Raji (cell line): ENCODE data around the gene GCAT.

Source experiments
- POLR2A ChIP-seq: IDR thresholded peaks from 2 replicates; pipeline ENCODE4 v1.6.1; 2011; ENCODE audit warnings: low read depth, low read length, control low read depth; ENCODE audit not compliant: insufficient read depth

GCAT gene

DNA sequence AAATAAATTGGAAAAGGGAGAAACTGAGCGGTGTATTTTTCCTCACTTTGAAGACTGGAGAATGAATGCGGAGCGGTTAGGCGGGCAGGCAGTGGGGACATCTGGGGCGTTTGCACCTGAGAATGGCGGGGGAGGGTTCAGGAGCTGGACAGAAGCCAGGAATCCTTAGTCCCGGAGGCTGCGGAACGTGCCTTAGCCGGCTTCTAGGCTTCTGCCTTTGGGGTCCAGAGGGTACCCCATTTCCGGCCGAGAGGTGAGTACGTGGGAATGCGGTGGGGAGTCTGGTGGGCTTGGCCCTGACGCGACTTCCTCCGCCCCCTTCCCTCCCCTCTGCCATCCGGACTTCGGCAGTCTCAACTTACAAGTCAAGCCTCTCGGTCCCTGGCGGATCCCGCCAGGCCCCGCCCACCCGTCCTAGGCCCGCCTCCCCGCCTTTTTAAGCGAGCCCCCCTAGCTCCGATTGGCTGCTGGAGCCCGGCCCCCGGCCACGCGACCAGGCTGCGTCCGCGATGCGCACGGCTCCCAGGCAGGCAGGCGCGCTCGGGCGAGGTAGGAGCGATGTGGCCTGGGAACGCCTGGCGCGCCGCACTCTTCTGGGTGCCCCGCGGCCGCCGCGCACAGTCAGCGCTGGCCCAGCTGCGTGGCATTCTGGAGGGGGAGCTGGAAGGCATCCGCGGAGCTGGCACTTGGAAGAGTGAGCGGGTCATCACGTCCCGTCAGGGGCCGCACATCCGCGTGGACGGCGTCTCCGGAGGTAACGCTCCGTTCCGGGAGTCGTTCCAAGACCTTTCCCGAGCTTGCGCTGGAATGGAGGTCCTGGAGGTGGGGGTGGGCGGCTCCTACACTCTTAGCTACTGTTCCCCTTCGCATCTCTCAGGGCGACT lies at the start of gene GCAT:
GCAT (plus strand) TSS at position 525 of the 884 bp plus-strand sequence; CDS start at position 559, 34 bp downstream.
- peak; percentile 76 for TF ChIP-seq POLR2A

DNA sequence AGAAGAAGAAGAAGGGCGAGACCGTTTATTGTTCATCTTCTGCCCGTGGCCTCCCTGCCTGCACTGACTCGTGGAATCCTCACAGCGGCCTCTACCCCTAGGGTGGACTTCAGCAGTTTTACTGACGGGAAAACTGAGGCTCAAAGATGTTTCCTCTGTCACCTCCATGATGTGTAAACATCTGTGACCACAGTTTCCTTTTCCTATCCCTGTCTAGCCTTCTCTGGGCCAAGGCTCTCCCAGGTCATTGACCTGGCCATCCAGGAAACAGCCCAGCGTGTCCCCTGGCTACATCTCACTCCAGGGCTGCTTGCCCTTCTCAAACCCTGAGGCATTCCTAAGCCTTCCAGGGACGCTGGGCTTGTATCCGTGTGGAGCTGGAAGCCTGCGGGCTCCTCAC lies 49.0 kb upstream of the GCAT start:
- no peak for TF ChIP-seq POLR2A

DNA sequence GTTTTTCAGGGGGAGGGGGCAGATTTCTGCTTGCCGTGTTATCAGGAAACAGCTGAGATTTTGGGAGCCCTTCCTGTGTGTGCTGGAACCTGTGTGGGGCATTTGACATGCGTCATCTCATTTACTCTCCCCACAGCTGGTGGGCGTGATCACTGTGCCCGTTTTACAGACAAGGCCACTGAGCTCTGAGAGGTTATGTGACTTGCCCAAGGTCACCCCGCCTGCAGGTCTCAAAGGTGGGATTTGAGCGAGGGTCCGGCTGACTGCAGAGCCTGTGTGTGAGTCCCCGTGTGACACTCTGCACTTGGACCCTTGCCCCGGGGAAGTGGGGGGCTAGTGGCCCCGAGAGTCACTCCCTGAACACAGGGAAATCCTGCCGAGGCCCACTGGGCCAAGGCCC lies 48.5 kb upstream of the GCAT start:
- TF ChIP-seq POLR2A = no peak

DNA sequence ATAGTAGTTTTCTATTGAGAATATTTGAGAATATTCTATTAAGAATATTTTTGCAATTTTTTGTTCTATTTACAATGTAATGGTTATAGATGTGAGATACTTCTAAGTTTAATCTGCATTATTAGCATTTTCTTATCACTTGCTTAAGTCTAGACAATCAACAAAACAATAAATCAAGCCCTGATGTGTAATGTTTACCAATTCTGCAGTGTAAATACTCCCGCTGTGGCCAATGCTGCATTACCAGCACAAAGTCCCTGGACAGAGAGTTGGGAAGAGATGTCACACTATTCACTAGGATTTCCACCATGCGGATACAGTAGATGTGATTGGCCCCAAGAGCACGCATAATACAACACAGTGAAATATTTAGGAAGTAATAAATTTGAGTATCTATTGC lies 47.6 kb upstream of the GCAT start:
- TF ChIP-seq POLR2A = no peak

DNA sequence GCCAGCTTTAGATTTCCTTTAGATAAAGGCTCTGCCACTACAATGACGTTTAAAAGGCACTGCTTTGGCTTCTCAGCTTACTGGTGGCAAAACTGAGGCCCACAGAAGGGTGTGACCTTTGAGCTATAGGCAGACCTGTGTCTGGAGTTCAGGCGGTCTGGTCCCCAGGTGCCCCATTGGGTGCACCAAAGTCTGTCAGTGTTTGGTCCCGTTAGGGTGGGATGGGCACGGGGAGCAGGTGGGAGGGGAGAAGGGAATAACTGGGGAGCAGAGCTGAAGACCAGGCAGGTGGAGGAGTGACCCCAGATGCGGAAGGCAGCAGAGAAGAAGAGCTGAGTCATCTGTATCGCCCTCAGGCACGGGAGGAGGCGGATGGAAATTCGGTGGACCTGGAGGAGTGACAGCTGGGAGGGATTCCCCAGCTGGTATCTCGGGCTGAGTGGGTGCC lies 45.3 kb upstream of the GCAT start:
- no peak for TF ChIP-seq POLR2A

DNA sequence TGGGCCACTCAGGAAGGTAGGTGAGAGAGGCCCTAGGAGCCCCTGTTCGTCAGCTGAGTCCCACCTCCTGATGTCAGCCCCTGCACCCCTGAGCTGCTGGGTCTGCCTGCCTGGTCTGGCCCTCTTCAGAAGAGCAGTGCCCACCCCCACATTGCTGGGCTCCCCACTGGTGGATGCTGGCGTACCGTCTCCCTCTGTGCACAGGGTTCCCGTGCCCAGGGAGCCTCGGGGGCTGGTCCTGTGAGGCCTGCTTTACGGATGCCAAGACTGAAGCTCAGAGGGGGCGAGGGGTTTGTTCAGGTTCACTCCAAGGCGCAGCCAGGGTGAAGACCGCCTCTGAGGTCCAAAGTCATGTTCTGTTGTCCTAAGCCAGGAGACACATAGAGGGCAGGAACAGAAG lies 44.7 kb upstream of the GCAT start:
- no peak for TF ChIP-seq POLR2A

DNA sequence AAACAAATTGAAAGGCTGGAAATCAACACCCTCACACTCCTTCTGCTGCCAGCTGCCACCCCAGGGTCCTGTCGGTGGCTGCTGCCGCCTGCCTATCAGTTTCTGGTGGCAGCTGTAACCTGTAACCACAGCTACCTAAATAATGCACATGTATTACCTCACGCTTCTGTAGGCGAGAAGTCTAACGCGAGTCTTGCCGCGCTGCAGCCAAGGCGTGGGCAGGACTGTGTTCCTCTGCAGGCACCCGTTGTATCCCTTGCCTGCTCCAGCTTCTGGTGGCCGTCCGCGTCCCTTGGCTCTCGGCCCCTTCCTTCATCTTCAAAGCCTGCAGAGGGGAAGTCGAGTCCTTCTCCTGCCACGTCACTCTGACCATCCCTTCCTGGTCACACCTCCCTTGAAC lies 44.1 kb upstream of the GCAT start:
- no peak for TF ChIP-seq POLR2A

DNA sequence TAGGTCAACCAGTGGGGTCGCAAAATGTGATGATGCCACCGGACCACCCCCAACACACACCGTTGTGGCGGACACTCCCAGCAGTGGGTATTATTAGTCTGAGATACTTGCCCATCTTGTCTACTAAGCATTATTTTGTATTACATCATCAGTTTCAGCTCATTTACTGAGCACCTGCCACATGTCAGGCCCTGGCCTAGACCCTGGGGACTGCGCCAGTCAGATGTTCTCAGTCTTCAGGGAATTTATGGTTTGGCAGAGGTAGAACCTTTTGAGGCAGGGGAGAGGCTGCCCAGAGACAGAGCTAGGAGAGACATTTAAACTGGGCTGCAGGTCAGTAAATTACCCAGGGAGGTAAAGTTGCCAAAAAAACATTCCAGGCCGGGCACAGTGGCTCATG lies 43.1 kb upstream of the GCAT start:
- TF ChIP-seq POLR2A = no peak

DNA sequence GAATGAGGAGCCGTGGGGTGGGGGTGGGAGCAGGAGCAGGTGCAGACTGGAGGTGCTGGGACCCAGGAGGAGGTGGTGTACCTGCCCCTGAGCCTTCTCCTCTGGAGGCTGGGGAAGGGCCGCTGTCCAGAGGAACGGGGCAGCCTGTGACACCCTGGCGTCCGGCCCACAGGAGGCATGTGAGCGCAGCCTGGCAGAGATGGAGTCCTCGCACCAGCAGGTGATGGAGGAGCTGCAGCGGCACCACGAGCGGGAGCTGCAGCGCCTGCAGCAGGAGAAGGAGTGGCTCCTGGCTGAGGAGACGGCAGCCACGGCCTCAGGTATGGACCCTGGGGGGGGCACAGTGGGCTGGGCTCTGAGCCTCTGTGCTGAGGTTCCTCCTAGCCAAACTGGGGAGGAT lies 42.2 kb upstream of the GCAT start:
- TF ChIP-seq POLR2A = no peak

DNA sequence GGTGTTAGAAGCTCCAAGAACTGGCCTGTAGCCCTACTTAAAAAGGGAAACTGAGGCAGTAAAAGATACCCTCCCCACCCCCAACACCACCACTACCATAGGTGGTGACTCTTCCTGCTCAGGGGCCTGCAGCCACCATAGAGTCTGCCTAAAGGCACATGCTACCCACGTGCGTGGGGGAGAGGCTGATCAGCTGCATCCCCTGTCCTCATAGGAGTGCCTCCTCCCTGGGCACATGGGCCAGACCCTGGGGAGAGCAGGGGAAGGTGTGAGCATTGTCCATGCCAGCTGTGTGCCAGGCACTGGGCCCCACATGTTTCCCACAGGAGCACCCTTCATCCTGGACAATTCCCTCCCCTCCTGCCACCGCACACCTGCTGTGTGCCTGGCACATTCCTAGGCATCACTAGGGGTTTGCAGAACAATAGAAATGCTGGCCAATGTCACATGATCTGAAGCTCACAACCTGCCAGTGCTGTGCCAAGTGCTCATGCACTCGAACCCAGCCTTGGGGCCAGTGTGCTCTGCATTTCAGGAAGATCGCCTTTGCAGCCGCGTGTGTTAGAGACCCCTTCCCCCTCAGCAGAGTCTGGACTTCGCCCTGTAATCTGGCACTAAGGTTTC lies 41.7 kb upstream of the GCAT start:
- no peak for TF ChIP-seq POLR2A

DNA sequence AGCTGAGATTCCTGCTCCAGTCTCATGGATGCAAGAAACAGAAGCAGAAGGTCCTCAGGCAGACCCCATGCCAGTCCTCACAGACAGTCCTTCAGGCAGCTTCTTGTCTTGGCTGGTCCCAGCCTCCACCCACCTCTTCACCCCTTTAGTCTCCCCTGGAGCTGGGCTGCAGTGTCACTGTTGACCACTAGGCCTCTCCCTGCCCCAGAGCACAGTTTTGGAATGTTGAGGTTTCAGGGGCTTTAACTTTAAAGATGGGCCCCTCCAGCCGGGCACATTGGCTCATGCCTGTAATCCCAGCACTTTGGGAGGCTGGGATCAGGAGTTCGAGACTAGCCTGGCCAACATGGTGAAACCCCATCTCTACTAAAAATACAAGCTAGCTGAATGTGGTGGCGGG lies 39.5 kb upstream of the GCAT start:
- TF ChIP-seq POLR2A = no peak

DNA sequence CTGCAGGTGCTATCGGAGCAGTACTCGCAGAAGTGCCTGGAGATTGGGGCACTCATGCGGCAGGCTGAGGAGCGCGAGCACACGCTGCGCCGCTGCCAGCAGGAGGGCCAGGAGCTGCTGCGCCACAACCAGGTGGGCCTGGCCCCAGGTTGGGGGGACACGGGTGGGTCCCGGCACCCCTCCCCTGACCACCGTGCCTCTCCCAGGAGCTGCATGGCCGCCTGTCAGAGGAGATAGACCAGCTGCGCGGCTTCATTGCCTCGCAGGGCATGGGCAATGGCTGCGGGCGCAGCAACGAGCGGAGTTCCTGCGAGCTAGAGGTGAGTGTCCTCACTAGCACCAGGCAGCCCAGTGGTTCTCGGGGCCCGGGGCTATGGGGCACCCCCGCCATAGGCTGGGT lies 38.7 kb upstream of the GCAT start:
- no peak for TF ChIP-seq POLR2A

DNA sequence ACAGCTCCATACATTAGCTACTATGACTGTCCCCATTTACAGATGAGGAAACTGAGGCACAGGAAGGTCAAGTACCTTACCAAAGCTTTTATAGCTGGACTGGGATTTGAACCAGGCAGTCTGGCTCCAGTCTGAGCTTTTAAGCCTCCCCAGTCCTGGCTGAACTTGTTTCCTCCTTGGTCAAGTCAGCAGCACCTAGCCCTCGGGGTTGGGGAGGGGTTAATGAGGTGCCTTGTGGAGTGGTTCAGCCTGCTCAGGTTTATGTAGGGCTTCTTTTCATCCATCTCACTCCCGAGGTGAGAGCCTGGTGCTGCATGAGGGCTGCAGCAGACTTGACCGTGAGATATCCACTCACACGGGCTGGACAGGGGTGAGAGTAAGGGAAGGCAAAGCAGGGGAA lies 36.7 kb upstream of the GCAT start:
- no peak for TF ChIP-seq POLR2A

DNA sequence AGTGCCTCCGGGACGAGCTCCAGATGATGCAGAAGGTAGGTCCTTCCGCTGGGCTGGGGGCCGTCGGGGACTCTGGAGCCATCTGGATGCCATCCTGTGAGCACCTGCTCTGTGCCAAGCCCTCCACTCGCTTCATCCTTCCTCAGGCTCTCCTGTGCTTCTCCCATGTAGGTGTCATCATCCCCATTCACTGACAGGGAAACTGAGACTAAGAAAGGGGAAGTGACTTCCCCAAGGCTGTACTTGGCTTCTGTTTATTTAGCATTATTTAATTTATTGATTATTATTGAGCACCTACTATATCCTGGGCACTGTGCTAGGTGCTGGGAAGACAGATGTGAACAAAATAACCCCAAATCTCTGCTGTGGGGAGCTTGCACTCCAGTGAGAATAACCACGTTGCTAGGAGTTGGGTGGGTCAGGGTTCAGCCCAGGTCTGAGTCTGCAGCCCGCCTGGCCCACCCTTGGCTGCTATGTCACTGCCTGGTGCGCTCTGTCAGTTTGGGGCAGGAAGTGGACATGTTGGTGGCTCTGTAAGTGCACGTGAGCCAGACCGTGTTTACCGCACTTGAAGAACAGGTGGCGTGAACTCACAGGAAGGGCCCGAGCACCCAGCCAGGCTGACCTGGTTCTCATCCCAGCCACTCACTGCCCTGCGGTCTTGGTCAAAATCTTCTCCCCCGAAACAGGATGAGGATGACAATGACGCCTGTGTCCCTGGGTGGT lies 35.9 kb upstream of the GCAT start:
- no peak for TF ChIP-seq POLR2A

DNA sequence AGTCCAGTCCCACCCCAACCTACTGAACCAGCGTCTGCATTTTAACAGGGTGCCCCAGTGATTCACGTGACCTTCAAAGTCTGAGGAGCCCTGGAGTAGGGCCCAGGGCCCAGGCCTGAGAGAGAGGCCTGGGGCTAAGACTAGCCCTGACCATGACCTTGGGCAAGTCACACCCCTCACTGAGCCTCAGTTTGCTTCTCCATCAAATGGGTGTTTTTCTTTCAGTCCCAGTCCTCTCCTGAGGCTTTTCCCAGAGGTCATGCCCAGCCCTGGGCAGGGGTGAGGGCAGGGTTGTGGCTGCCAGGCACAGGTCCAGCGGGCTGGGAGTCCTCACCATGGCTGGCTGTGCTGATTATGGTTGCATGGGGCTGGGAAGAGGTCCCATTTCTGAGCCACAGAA lies 33.0 kb upstream of the GCAT start:
- TF ChIP-seq POLR2A = no peak
